CD4-positive, alpha-beta T cell (primary cell): ENCODE data around the gene MYRIP. TPM values are rescaled to one million over a fixed set of nuclear protein-coding genes. Genes with fewer than 3 reads are reported as not detected.
"Not testable (repeated sequence)": the region's sequence is repeated elsewhere in the genome, so short reads cannot be mapped to it uniquely, and the experiment has no call there.

Experiments used
- ATAC-seq: fragments of 200-7000 bp; cut with Tn5 transposase; one replicate; pipeline ENCODE4 v1.10.0; 2022; ENCODE audit warnings: mild to moderate bottlenecking; ENCODE audit not compliant: poor library complexity
- CTCF ChIA-PET: fragments of 350-600 bp; sonication (Branson Sonifier 250); formaldehyde crosslinking; loops from one replicate; lab custom pipeline; 2021; ENCODE audit warnings: antibody characterized with exemption, inconsistent platforms; lab: Charles Lee
- POLR2A ChIA-PET: fragments of 350-600 bp; sonication (Branson Sonifier 250); formaldehyde crosslinking; loops from one replicate; lab custom pipeline; 2021; ENCODE audit warnings: antibody characterized with exemption, inconsistent platforms; lab: Charles Lee
- DNase-seq, 14 experiments: peaks; one replicate each; pipeline ENCODE4 v3.0.0-alpha.2; 2013 to 2020; ENCODE audit warnings: mixed read lengths in 2 of 14
- H3K27ac ChIP-seq, 2 donors: one replicate each; pipeline versions ENCODE4 v1.5.1 to v1.7.0; 2013; ENCODE audit warnings: low read length in 2 of 2, low read depth in 1 of 2, mild to moderate bottlenecking in 1 of 2
- H3K27me3 ChIP-seq, 2 experiments: 1 replicate in 1 of 2; 2 replicates in 1 of 2; pipeline versions ENCODE4 v1.6.1 to v1.7.0; 2013; ENCODE audit warnings: low read length in 2 of 2, control low read depth in 1 of 2, mild to moderate bottlenecking in 1 of 2, moderate library complexity in 1 of 2; ENCODE audit not compliant: insufficient read depth in 2 of 2, control insufficient read depth in 1 of 2
- H3K36me3 ChIP-seq: one replicate; pipeline ENCODE4 v1.6.1; 2013; ENCODE audit warnings: low read length, control low read depth; ENCODE audit not compliant: insufficient read depth
- H3K4me1 ChIP-seq: one replicate; pipeline ENCODE4 v1.6.1; 2013; ENCODE audit warnings: low read length, control low read depth; ENCODE audit not compliant: insufficient read depth
- H3K4me3 ChIP-seq: one replicate; pipeline ENCODE4 v1.5.1; 2013; ENCODE audit warnings: mild to moderate bottlenecking, low read length, moderate library complexity
- H3K9me3 ChIP-seq, 2 experiments: 1 replicate in 1 of 2; 2 replicates in 1 of 2; pipeline versions ENCODE4 v1.6.1 to v1.7.0; 2013; ENCODE audit warnings: low read length in 2 of 2, mild to moderate bottlenecking in 2 of 2, control low read depth in 1 of 2, moderate library complexity in 1 of 2; ENCODE audit not compliant: control insufficient read depth in 1 of 2, insufficient read depth in 1 of 2
- H3K27ac Mint-ChIP-seq: one replicate; pipeline ENCODE4 v1.8.0; 2020; ENCODE audit warnings: mixed read lengths
- H3K27me3 Mint-ChIP-seq: one replicate; pipeline ENCODE4 v1.8.0; 2021; ENCODE audit warnings: mixed read lengths
- H3K36me3 Mint-ChIP-seq: one replicate; pipeline ENCODE4 v1.8.0; 2021; ENCODE audit warnings: low read depth, mixed read lengths
- H3K4me1 Mint-ChIP-seq: one replicate; pipeline ENCODE4 v1.8.0; 2021; ENCODE audit warnings: low read depth, mixed read lengths
- H3K4me3 Mint-ChIP-seq: one replicate; pipeline ENCODE4 v1.8.0; 2020; ENCODE audit warnings: mild to moderate bottlenecking, mixed read lengths
- H3K9me3 Mint-ChIP-seq: one replicate; pipeline ENCODE4 v1.8.0; 2020; ENCODE audit warnings: mixed read lengths
- intact Hi-C, 2 experiments: fragments of 100-400 bp; cut with DNase I in 1 of 2; cut with micrococcal nuclease in 1 of 2; formaldehyde crosslinking; loops; one replicate each; pipeline versions ENCODE4 v1.15.1 to v1.9.0; 2023 to 2025; cut with DNase I, micrococcal nuclease
- total RNA-seq, 174 experiments: library from RNA in 2 of 174; stranded (reverse) in 2 of 174; gene quantifications; one replicate each; pipeline ENCODE4 v1.2.3 and lab custom pipeline; 2021 to 2026
- TF ChIP-seq, protein P1 (sequence below): fragments of 200-600 bp; IDR thresholded peaks from one replicate; pipeline ENCODE4 v1.8.0; 2022; ENCODE audit warnings: antibody characterized with exemption, mild to moderate bottlenecking

MYRIP gene
- total RNA-seq, 2 experiments from 2014 or later = not detected

DNA sequence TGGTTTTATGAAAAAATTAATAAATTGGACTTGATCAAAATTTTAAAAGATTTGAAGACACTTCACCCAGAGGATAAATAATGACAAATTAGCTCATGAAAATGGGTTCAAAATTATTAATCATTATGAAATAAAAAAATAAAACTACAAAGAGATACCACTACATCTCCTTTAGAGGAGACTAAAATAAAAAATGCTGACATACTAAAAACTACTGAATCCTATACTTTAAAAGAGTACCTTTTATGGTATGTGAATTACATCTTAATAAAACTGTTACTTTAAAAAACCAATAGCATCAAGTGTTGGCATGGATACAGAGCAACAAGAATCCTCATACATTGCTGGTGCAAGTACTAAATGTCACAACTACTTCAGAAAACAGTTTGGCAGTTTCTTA is 46.0 kb upstream of the MYRIP start:
- Histone ChIP-seq H3K4me1 (no peaks in the 10 kb centered on the region), H3K4me3 (no peak overlapping the region), H3K27me3 (peaks cover 0 to 6% of the 10 kb centered on the region in 2 experiments), H3K9me3 (peaks cover 0 to 4% of the 10 kb centered on the region in 2 experiments), H3K27ac (no peak overlapping the region), H3K36me3 (no peaks in the 10 kb centered on the region)
- CTCF ChIA-PET = no interaction called here
- POLR2A ChIA-PET = no interaction called here
- H3K4me1 Mint-ChIP-seq = no peaks in the 10 kb centered on the region
- ATAC-seq = no peak
- intact Hi-C loops = no loop called here
- H3K27ac Mint-ChIP-seq = no peak overlapping the region
- H3K36me3 Mint-ChIP-seq = no peaks in the 10 kb centered on the region
- H3K4me3 Mint-ChIP-seq = no peak overlapping the region
- TF ChIP-seq, protein P1, sequence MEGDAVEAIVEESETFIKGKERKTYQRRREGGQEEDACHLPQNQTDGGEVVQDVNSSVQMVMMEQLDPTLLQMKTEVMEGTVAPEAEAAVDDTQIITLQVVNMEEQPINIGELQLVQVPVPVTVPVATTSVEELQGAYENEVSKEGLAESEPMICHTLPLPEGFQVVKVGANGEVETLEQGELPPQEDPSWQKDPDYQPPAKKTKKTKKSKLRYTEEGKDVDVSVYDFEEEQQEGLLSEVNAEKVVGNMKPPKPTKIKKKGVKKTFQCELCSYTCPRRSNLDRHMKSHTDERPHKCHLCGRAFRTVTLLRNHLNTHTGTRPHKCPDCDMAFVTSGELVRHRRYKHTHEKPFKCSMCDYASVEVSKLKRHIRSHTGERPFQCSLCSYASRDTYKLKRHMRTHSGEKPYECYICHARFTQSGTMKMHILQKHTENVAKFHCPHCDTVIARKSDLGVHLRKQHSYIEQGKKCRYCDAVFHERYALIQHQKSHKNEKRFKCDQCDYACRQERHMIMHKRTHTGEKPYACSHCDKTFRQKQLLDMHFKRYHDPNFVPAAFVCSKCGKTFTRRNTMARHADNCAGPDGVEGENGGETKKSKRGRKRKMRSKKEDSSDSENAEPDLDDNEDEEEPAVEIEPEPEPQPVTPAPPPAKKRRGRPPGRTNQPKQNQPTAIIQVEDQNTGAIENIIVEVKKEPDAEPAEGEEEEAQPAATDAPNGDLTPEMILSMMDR = no peak
- H3K27me3 Mint-ChIP-seq = peaks cover 23% of the 10 kb centered on the region
- no peak for DNase-seq
- H3K9me3 Mint-ChIP-seq = no peaks in the 10 kb centered on the region

DNA sequence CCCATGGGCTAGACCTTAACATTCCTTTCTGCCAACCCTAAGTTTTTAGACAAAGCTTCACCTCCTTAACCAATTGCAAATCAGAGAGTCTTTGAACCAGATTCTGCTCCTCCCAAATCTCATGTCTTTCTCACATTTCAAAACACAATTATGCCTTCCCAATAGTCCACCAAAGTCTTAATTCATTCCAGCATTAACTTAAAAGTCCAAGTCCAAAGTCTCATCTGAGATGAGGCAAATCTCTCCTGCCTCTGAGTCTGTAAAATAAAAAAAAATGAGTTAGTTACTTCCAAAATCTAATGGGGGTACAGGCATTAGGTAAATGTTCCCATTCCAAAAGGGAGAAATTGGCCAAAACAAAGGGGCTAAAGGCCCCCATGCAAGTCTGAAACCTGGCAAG is 43.8 kb upstream of the MYRIP start:
- CTCF ChIA-PET = no interaction called here
- intact Hi-C loops = no loop called here
- no peaks in the 10 kb centered on the region for H3K9me3 Mint-ChIP-seq

DNA sequence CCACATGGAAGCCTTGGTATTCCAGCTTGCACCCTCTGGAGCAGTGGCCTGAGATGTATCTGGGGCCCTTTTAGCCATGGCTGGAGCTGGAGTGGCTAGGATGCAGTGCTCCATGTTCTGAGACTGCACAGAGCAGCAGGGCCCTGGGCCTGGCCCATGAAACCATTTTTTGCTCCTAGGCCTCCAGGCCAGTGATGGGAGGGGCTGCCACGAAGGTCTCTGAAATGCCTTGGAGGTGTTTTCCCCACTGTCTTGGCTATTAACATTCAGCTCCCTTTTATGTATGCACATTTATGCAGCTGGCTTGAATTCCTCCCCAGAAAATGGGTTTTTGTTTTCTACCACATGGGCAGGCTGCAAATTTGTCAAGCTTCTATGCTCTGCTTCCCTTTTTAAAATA is 43.0 kb upstream of the MYRIP start:
- Mint-ChIP-seq H3K27ac (no peak overlapping the region), H3K36me3 (no peaks in the 10 kb centered on the region), H3K27me3 (peaks cover 16% of the 10 kb centered on the region), H3K4me1 (no peaks in the 10 kb centered on the region), H3K4me3 (no peak overlapping the region), H3K9me3 (no peaks in the 10 kb centered on the region)
- Histone ChIP-seq H3K27ac (no peak overlapping the region), H3K36me3 (no peaks in the 10 kb centered on the region), H3K4me3 (no peak overlapping the region), H3K9me3 (peaks cover 0 to 8% of the 10 kb centered on the region in 2 experiments), H3K4me1 (no peaks in the 10 kb centered on the region), H3K27me3 (peaks cover 0 to 6% of the 10 kb centered on the region in 2 experiments)
- intact Hi-C loops = no loop called here
- TF ChIP-seq, protein P1 = no peak
- ChIA-PET CTCF (no interaction called here), POLR2A (no interaction called here)
- ATAC-seq (no peak), DNase-seq (no peak)

More for the DNA sequence above, 43.8 kb upstream of the MYRIP start:
- peaks cover 0 to 6% of the 10 kb centered on the region in 2 experiments for H3K27me3 ChIP-seq
- H3K27me3 Mint-ChIP-seq = peaks cover 23% of the 10 kb centered on the region
- ATAC-seq (no peak), DNase-seq (no peak)
- no peak overlapping the region for H3K4me3 ChIP-seq
- POLR2A ChIA-PET = no interaction called here
- TF ChIP-seq, protein P1 = no peak
- H3K4me1 ChIP-seq = no peaks in the 10 kb centered on the region
- H3K4me3 Mint-ChIP-seq = no peak overlapping the region
- no peak overlapping the region for H3K27ac Mint-ChIP-seq
- H3K4me1 Mint-ChIP-seq = no peaks in the 10 kb centered on the region
- H3K36me3 ChIP-seq = no peaks in the 10 kb centered on the region
- no peaks in the 10 kb centered on the region for H3K36me3 Mint-ChIP-seq
- peaks cover 0 to 8% of the 10 kb centered on the region in 2 experiments for H3K9me3 ChIP-seq
- H3K27ac ChIP-seq = no peak overlapping the region

DNA sequence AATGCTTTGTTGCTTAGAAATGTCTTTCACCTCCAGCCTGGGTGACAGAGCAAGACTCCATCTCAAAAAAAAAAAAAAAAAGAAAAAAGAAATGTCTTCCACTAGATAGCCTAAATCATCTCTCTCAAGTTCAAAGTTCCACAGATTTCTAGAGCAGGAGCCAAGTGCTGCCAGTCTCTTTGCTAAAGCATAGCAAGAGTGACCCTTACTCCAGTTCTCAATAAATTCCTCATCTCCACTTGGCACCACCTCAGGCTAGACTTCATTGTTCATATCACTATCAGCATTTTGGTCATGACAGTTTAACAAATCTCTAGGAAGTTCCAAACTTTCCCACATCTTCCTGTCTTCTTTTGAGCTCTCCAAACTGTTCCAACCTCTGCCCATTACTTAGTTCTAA is 42.5 kb upstream of the MYRIP start:
- intact Hi-C loops, CTCF ChIA-PET, H3K9me3 ChIP-seq, H3K9me3 Mint-ChIP-seq, H3K27ac ChIP-seq, H3K4me1 Mint-ChIP-seq, H3K4me3 ChIP-seq, H3K36me3 Mint-ChIP-seq, H3K4me3 Mint-ChIP-seq, POLR2A ChIA-PET, H3K36me3 ChIP-seq, H3K4me1 ChIP-seq, ATAC-seq, H3K27me3 ChIP-seq, DNase-seq, H3K27ac Mint-ChIP-seq: not testable (repeated sequence)
- peaks cover 14% of the 10 kb centered on the region for H3K27me3 Mint-ChIP-seq

DNA sequence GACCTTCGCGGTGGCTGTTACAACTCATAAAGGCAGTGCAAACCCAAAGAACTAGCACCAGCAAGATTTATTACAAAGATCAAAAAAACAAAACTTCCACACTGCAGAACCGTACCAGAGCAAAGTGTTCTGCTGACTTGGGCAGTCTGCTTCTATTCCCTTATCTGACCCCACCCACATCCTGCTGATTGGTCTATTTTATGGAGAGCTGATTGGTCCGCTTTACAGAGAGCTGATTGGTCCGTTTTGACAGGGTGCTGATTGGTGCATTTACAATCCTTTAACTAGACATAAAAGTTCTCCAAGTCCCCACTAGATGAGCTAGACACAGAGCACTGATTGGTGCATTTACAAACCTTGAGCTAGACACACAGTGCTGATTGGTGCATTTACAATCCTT is 31.2 kb upstream of the MYRIP start:
- DNase-seq, H3K27ac ChIP-seq, POLR2A ChIA-PET, H3K27me3 ChIP-seq, H3K9me3 ChIP-seq, H3K27ac Mint-ChIP-seq, H3K36me3 ChIP-seq, H3K4me1 Mint-ChIP-seq, H3K36me3 Mint-ChIP-seq, CTCF ChIA-PET, H3K9me3 Mint-ChIP-seq, ATAC-seq, intact Hi-C loops, H3K27me3 Mint-ChIP-seq, H3K4me3 Mint-ChIP-seq, H3K4me1 ChIP-seq, H3K4me3 ChIP-seq: not testable (repeated sequence)
